Umbilical cord (tissue), 2 donors: ENCODE measurements around the gene FAM120A. TPM values are rescaled to one million over a fixed set of nuclear protein-coding genes. Genes with fewer than 3 reads are reported as not detected.

Source experiments
- DNase-seq: peaks from one replicate; pipeline ENCODE4 v3.0.0-alpha.2; 2015; ENCODE audit warnings: low spot score
- total RNA-seq: library from RNA; depleted of rRNA; stranded (reverse); fragments of >200 nt; gene quantifications from one replicate; pipeline ENCODE4 v1.2.3, GENCODE V29; 2014; ENCODE audit warnings: low replicate concordance; ENCODE audit not compliant: insufficient read depth

FAM120A gene
- total RNA-seq, 1 donor from 2014 or later = 76.3 TPM

GRCh38 chr9:93592643-93593021, 141.1 kb downstream of the FAM120A start:
- DNase-seq = no peak

DNA sequence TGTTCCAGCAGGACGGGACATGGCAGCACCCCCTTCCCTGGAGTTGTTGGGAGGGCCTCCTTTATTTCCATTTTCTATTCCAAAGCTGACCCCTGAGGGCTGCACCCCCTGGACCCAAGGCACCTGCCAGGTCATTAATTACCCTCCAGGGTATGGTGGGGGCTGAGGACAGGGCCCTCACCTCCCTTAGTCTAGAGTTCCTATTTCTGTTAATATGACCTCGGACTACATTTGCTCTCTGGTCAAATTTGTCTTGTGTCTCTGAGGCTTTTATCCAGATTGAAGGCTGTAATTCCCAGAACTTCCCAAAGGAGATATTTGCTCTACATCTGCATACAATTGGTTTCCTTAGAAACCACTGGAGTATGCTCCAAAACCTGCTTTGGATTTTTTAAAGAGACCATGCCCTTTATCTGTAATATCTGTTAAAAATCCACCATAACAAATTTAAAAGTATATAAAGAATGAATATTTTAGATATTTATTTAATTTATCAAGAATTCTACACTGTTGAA, 141.7 kb downstream of the FAM120A start:
- DNase-seq = no peak

DNA sequence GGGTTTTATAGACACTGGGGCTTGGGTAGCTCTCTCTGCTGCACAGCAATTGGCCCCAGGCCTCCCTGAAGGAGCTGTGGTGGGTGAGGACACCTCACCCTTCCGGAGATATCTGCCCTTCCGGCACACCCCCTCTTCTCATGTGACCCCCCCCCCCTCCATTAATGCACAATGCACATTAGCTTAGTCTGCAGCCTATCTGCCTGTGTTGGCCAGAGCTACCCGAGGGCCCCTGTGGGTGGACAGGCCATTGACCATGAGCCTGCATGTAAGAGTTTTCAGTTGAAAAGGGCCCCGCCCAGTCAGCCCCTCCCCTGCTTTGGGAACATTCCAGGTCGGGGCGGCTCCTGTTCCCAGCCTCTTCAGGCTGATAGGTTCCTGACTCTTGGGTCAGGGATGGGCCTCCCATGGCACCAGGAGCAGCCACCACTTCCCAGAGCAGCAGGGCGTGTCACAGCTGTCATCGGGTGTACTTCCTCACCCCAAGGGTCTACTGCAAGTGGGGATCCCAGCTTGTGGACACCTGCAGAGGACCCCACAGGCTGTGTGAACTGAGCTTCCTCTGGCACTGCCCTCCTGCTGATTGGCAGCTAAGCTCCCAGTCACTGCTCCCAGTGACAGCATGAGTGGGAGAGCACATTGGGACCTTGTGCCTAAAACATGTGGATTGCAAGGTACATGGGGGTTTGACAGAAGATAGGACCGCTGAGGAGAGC, 142.7 kb downstream of the FAM120A start:
- DNase-seq = no peak

DNA sequence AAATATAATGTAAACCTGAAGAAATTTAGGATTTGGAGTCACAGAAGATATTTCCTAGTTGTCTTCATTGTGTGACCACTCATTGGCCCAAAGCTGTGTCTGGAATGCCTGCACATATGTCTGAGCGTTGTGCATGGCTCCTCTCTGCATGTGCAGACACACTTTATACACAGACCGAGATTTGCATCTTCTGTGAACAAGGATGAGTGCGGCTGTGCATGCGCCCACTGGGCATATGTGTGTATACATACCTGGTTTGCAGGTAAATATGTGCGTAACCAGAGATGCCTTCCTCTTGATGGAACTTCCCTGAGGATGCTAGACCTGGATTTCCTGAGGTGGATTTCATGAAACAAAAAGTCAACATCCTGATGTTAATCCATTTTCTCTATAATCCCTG, 144.0 kb downstream of the FAM120A start:
- no peak for DNase-seq

DNA sequence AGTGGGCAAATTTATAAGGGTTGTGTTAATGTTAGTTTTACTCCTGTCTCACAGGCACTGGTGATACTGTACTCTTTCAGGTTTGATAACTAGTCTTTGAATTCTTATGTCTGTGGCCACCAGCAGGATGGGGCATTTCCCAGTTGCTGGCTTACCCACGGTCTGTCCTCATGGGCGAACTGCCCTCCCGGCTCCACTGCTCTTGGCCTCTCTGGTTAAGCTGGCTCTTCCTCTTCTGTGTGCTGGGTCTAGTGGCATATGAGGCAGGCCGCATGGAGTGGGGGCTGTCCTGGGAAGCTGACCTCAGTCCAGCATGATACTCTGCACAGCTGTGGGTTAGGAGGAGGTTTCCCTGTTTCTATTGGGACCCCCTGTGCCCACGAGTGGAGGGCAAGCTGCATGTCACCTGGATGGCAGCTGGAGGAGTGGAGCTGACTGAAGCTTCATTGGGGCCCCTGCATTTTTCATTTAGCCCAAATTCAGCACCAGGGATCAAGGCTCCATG, 144.4 kb downstream of the FAM120A start:
- DNase-seq = no peak

DNA sequence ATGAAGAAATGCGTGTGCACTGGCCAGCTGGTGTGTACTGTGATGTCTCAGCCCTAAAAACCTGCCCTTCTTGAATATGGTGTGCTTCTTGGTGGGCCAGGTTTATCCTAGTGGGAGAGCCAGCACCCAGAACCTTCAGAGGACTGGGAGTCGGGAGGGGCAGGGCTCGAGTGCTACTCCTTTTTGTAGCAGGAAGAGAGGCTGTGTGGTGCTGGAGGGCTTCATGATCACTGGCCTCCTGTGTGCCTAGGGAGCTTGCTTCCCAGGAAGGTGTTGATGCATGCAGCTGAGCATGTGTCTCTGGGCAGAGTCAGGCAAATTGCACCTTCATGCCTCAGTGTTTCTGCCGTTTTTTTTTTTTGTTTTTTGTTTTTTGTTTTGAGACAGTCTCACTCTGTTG, 144.9 kb downstream of the FAM120A start:
- DNase-seq = no peak

DNA sequence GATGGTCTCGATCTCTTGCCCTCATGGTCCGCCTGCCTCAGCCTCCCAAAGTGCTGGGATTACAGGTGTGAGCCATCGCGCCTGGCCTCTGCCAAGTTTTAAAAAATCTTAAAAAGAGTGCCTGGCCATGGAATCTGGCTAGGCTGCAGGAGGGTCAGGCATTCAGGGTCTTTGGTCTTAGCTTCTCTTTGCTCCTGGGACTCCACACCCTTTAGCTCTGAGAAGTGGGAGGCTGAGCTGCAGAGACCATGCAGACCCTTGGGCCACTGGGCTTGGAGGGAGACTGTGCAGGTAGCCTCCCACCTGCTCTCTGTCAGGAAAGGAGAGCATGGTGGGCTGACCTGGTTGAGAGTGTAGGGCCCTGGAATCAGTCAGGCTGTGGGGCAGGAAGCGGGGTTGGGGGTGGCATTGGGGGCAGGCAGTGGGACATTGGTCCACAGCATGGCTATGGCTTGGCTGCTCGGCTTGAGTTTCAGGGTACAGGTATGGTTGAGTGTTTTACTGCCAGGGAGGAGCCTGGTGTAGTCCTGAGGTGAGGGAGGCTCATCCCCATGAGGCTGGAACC, 145.7 kb downstream of the FAM120A start:
- no peak for DNase-seq

- DNase-seq = no peak
These were observed 146.6 kb downstream of the FAM120A start for GRCh38 chr9:93597871-93598646.

DNA sequence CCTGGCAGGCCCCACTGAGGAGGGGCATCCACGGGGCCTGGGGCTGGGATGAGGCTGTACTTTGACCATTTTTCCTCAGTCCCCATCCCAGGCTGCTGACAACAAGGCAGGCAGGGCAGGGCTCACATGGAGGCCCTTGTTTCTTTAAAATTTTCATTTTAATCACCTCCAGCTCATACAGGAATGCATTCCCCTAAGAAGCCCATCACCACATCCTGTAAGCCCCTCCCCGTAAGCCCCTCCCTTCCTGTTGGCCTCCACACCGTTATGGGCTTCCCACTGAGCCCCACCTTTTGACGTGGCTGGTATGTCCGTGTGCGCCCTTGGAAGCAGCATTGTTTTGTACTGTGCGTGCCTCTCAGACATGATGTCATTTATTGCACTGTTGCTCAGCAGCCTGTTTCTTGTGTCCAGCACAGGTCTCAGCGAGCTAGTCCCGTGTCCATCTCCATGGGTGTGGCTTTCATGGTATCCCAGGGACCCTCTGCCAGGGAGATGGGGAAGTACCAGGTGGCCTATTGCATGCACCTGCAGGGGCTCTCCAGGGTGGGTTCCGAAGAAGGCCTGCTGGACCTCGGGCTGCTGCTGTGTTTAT, 147.3 kb downstream of the FAM120A start:
- no peak for DNase-seq

GRCh38 chr9:93599571-93600403, 148.3 kb downstream of the FAM120A start:
- no peak for DNase-seq

DNA sequence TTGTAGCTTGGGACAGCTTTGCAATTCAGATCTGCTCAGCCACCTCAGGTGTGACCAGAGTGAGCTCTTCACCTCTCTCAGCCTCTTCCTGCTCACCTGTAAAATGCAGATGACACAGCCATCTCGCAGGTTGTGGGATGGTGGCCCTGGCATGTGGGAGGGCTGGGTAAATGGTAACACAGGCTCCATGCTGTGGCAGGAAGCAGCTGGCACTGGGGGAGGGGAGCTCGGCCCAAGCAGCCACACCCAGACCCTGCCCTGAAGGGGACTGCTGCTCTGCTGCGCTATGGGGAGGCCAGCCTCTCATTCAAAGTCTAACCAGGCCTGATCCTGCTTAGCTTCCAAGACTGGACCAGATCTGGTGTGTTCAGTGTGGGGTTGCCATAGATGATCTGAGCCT, 149.0 kb downstream of the FAM120A start:
- no peak for DNase-seq

DNA sequence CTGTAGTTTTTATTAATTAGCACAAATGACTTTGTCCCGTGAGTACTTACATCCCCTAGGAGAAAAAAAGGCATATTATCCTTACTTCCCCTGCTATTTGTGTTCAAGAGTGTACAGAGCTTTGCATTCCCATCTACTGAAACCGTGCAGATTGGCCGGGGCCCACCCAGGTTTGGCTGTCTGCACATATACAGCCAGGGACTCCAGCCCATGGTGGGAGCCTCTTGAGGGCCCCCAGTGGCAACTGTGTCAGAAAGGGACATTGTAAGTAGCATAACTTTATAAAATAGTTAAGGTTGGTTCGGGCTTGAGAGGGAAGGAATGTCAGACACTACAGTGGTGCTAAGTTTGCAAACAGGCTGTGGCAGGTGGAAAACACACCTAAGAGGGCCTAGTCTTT, 149.6 kb downstream of the FAM120A start:
- no peak for DNase-seq

DNA sequence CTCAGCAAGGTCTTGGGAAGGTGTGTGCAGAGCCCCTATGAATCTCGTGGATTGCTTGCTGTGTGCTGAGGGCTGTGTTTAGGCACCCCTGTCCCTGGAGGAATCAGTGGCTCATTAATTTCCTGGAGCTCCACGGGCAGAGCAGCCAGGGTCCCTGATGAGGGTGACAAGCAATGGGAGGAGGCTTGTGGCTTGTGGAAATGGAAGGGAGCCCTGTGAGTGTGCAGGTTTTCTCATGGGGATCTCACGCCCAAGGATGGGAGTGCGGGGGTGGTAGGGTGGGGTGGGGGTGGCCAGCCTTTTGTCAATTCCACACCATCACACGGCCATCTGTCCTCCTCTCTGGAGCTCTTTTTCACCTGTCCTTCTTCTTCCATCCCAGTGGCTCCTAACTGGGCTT, 150.2 kb downstream of the FAM120A start:
- DNase-seq = no peak

DNA sequence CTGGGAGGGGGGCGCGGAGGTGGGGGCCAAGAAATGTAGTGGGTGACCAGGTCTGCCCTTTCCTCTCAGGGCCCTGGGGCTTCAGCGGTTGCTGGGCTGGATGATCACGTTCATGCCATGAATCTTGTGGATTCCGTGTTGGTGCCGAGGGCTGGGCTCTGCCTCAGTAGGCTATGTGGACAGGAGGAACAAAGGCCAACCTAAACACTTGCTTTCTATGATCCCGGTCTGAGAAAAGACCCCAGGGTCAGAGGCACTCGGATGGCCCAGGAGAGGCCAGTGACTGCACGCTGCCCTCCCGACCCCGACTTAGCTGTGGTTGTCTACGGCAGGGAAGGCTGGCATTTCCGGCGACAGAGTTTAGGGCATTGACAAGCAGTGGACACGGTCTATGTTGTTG, 151.5 kb downstream of the FAM120A start:
- DNase-seq = no peak

GRCh38 chr9:93603906-93604326, 152.4 kb downstream of the FAM120A start:
- no peak for DNase-seq

GRCh38 chr9:93606187-93606586, 154.7 kb downstream of the FAM120A start:
- DNase-seq = no peak

- no peak for DNase-seq
These were observed 158.7 kb downstream of the FAM120A start for GRCh38 chr9:93610206-93610605.

DNA sequence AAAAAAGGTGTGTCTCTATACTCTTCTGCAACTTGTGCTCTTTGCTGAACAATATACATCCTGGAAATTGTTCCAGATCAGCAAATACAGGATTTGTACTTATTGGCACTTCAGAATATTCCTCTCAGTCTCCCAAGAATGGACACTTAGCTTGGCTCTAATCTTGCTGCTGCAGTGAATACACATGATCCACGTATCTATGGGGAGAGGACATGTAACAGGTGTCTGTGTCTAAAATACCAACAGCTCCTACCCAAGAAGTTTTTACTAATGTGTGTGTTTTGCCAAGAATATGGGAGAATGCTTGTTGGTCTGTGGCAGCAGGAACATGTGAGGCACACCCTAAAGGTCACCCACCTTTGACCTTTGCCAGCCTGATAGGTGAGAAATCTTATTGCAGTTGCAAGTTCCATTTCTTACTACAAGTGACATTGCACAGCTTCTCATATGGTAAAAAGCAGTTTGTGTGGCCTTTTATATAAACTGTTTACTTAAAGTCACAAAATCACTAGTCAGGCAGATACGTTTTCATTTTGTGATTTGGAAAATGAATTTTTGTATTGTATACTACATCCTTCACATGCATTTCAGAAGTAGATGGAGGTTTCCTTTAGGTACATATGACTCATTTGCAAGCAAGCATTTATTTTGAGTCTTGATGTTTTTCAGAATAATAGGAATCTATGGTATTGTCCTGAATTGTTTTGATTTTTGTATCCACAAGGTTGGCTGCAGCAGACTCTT, 160.7 kb downstream of the FAM120A start:
- no peak for DNase-seq

- peak; percentile 25 for DNase-seq
These were observed 161.3 kb downstream of the FAM120A start for GRCh38 chr9:93612796-93613154.

GRCh38 chr9:93613174-93613573, 161.7 kb downstream of the FAM120A start:
- DNase-seq = no peak

GRCh38 chr9:93613791-93614190, 162.3 kb downstream of the FAM120A start:
- no peak for DNase-seq
